Measurements from ENCODE around the gene LRP5.
A peak's percentile ranks its signal among the peaks of the same experiment; 100 is the strongest.

Gene LRP5

DNA sequence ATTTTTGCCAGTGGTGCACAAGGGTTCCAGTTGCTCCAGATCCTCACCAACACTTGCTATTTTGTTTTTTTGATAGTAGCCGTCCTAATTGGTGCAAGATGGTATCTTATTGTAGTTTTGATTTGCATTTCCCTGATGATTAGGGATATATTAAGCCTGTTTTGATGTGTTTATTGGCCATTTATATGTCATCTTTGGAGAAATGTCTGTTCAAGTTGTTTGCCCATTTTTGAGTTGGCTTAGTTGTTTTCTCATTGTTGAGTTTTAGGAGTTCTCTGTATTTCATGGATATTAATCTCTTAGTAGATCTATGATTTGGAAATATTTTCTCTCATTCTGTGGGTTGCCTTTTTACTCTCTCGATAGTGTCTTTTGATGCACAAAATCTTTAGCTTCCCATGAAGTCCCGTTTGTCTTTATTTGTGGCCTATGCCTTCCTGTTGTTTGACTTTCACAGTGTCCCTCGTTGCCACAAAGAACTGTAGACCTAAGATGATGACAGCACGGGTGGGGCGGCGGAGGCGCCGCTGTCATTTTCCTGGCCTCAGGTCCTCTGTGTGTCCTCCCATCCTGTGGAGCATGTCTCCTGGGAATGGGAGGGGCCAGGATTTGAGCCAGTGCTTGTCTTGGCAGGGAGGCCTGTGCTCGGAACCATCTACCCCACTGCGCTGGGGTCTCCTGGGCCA, 33.5 kb downstream of the LRP5 start:
- no peak overlapping the region for H3K9ac ChIP-seq (ENCODE audit: low read depth, low read length)
- 0 out of 2 replicates have a peak, but pooled peaks cover 4% of the 10 kb centered on the region for H3K36me3 ChIP-seq (ENCODE audit: insufficient read depth, low read length)
- no peaks in the 10 kb centered on the region for H3K27me3 ChIP-seq (ENCODE audit: insufficient read depth, low read length)
- 91% methylated on average over 11 of the region's 11 CpGs for WGBS
- H3K27ac ChIP-seq (ENCODE audit: low read depth, low read length), result no peak overlapping the region
- peaks cover 22% of the 10 kb centered on the region for H3K4me1 ChIP-seq (ENCODE audit: insufficient read depth, low read length)
- no peak overlapping the region for H3K4me3 ChIP-seq (ENCODE audit: low read length)
- H3K9me3 ChIP-seq (ENCODE audit: insufficient read depth, low read depth, low read length), result 0 out of 2 replicates have a peak, but pooled peaks cover 3% of the 10 kb centered on the region

DNA sequence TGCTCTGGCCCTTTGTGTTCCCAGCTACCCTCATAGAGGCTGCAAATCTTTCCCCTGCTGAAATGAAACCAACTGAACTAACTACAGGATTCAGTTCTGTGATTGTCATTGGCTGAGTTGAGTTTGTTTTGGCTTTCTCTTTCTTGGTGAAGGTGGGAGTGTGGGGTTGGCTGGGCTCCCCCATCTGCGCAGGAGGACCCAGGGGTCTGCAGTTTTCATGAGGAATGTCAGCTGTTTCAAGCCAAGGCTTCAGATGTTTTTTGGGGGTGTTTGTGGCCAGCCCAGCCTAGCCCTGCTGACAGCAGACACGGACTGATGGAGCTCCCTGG, 34.0 kb downstream of the LRP5 start:
- H3K4me3 ChIP-seq (ENCODE audit: low read length), result no peak overlapping the region
- H3K9me3 ChIP-seq (ENCODE audit: insufficient read depth, low read depth, low read length), result 0 out of 2 replicates have a peak, but pooled peaks cover 3% of the 10 kb centered on the region
- H3K27me3 ChIP-seq (ENCODE audit: insufficient read depth, low read length), result no peaks in the 10 kb centered on the region
- no peak overlapping the region for H3K9ac ChIP-seq (ENCODE audit: low read depth, low read length)
- no peak overlapping the region for H3K27ac ChIP-seq (ENCODE audit: low read depth, low read length)
- 0 out of 2 replicates have a peak, but pooled peaks cover 4% of the 10 kb centered on the region for H3K36me3 ChIP-seq (ENCODE audit: insufficient read depth, low read length)
- peaks cover 17% of the 10 kb centered on the region for H3K4me1 ChIP-seq (ENCODE audit: insufficient read depth, low read length)
- 96% methylated on average over 2 of the region's 2 CpGs for WGBS

- H3K36me3 ChIP-seq (ENCODE audit: insufficient read depth, low read length), result 0 out of 2 replicates have a peak, but pooled peaks cover 4% of the 10 kb centered on the region
- H3K27ac ChIP-seq (ENCODE audit: low read depth, low read length), result no peak overlapping the region
- H3K9me3 ChIP-seq (ENCODE audit: insufficient read depth, low read depth, low read length), result 0 out of 2 replicates have a peak, but pooled peaks cover 3% of the 10 kb centered on the region
- H3K4me3 ChIP-seq (ENCODE audit: low read length), result no peak overlapping the region
- H3K27me3 ChIP-seq (ENCODE audit: insufficient read depth, low read length), result no peaks in the 10 kb centered on the region
- H3K4me1 ChIP-seq (ENCODE audit: insufficient read depth, low read length), result peaks cover 8% of the 10 kb centered on the region
- H3K9ac ChIP-seq (ENCODE audit: low read depth, low read length), result no peak overlapping the region
- 93% methylated on average over 8 of the region's 8 CpGs for WGBS
Measured at GRCh38 chr11:68347345-68347744, 35.0 kb downstream of the LRP5 start.

- Histone ChIP-seq H3K4me3 (ENCODE audit: low read length) (no peak overlapping the region), H3K4me1 (ENCODE audit: insufficient read depth, low read length) (peaks cover 5% of the 10 kb centered on the region; the same call in 1 of the 2 replicates), H3K27ac (ENCODE audit: low read depth, low read length) (no peak overlapping the region), H3K27me3 (ENCODE audit: insufficient read depth, low read length) (no peaks in the 10 kb centered on the region), H3K9ac (ENCODE audit: low read depth, low read length) (no peak overlapping the region), H3K9me3 (ENCODE audit: insufficient read depth, low read depth, low read length) (0 out of 2 replicates have a peak, but pooled peaks cover 3% of the 10 kb centered on the region), H3K36me3 (ENCODE audit: insufficient read depth, low read length) (0 out of 2 replicates have a peak, but pooled peaks cover 4% of the 10 kb centered on the region)
- WGBS, result 96% methylated on average over 32 of the region's 32 CpGs
Measured at GRCh38 chr11:68347841-68348240, 35.5 kb downstream of the LRP5 start.

- no peak overlapping the region for H3K4me3 ChIP-seq (ENCODE audit: low read length)
- H3K36me3 ChIP-seq (ENCODE audit: insufficient read depth, low read length), result 0 out of 2 replicates have a peak, but pooled peaks cover 4% of the 10 kb centered on the region
- H3K27ac ChIP-seq (ENCODE audit: low read depth, low read length), result no peak overlapping the region
- H3K27me3 ChIP-seq (ENCODE audit: insufficient read depth, low read length), result no peaks in the 10 kb centered on the region
- WGBS, result 94% methylated on average over 15 of the region's 15 CpGs
- H3K4me1 ChIP-seq (ENCODE audit: insufficient read depth, low read length), result 0 out of 2 replicates have a peak, but pooled peaks cover 6% of the 10 kb centered on the region
- H3K9ac ChIP-seq (ENCODE audit: low read depth, low read length), result no peak overlapping the region
- 0 out of 2 replicates have a peak, but pooled peaks cover 3% of the 10 kb centered on the region for H3K9me3 ChIP-seq (ENCODE audit: insufficient read depth, low read depth, low read length)
Measured at GRCh38 chr11:68349461-68350249, 37.3 kb downstream of the LRP5 start.

GRCh38 chr11:68350759-68351449, 38.5 kb downstream of the LRP5 start:
- H3K4me1 ChIP-seq (ENCODE audit: insufficient read depth, low read length), result 0 out of 2 replicates have a peak, but pooled peaks cover 6% of the 10 kb centered on the region
- H3K27me3 ChIP-seq (ENCODE audit: insufficient read depth, low read length), result no peaks in the 10 kb centered on the region
- H3K36me3 ChIP-seq (ENCODE audit: insufficient read depth, low read length), result 0 out of 2 replicates have a peak, but pooled peaks cover 4% of the 10 kb centered on the region
- WGBS, result 94% methylated on average over 28 of the region's 28 CpGs
- H3K9ac ChIP-seq (ENCODE audit: low read depth, low read length), result no peak overlapping the region
- H3K4me3 ChIP-seq (ENCODE audit: low read length), result no peak overlapping the region
- H3K27ac ChIP-seq (ENCODE audit: low read depth, low read length), result no peak overlapping the region
- no peaks in the 10 kb centered on the region for H3K9me3 ChIP-seq (ENCODE audit: insufficient read depth, low read depth, low read length)

GRCh38 chr11:68351450-68352275, 39.3 kb downstream of the LRP5 start:
- H3K4me3 ChIP-seq (ENCODE audit: low read length), result no peak overlapping the region
- H3K4me1 ChIP-seq (ENCODE audit: insufficient read depth, low read length), result 0 out of 2 replicates have a peak, but pooled peaks cover 6% of the 10 kb centered on the region
- no peaks in the 10 kb centered on the region for H3K9me3 ChIP-seq (ENCODE audit: insufficient read depth, low read depth, low read length)
- WGBS, result 92% methylated on average over 32 of the region's 32 CpGs
- no peak overlapping the region for H3K9ac ChIP-seq (ENCODE audit: low read depth, low read length)
- no peak overlapping the region for H3K27ac ChIP-seq (ENCODE audit: low read depth, low read length)
- 0 out of 2 replicates have a peak, but pooled peaks cover 4% of the 10 kb centered on the region for H3K36me3 ChIP-seq (ENCODE audit: insufficient read depth, low read length)
- no peaks in the 10 kb centered on the region for H3K27me3 ChIP-seq (ENCODE audit: insufficient read depth, low read length)

DNA sequence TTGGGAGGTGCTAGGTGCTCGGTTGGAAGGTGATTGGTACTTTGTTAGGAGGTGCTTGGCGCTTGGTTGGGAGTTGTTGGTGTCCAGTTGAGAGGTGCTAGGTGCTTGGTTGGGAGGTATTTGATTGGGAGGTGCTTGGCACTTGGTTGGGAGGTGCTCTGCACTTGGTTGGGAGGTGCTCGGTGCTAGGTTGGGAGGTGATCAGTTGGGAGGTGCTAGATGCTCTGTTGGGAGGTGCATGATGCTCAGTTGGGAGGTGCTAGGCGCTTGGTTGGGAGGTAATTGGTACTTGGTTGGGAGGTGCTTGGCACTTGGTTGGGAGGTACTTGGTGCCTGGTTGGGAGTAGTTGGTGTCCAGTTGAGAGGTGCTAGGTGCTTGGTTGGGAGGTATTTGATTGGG, 40.2 kb downstream of the LRP5 start:
- Histone ChIP-seq H3K4me1 (ENCODE audit: insufficient read depth, low read length) (0 out of 2 replicates have a peak, but pooled peaks cover 6% of the 10 kb centered on the region), H3K9me3 (ENCODE audit: insufficient read depth, low read depth, low read length) (no peaks in the 10 kb centered on the region), H3K36me3 (ENCODE audit: insufficient read depth, low read length) (peaks cover 5% of the 10 kb centered on the region), H3K27ac (ENCODE audit: low read depth, low read length) (no peak overlapping the region), H3K27me3 (ENCODE audit: insufficient read depth, low read length) (no peaks in the 10 kb centered on the region), H3K4me3 (ENCODE audit: low read length) (no peak overlapping the region), H3K9ac (ENCODE audit: low read depth, low read length) (no peak overlapping the region)
- 93% methylated on average over 4 of the region's 4 CpGs for WGBS

DNA sequence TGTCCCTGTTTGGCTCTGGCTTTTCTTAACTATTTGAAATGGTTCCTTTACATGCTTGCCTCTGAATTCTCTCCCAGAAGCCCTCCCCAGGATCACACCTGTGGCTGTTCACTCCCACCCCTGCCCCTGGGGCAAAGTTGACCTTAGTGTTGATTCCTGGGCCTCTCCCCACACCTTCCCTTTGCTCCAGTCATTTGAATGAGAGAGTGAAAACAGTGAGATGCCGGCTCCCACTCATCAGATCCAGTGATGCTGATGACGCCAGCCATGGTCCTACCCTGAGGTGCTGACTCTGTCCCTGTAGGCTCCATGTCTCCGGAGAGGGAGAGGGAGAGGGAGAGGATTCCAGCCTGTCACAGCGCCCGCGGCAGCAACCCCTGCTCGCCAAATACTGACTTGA, 40.7 kb downstream of the LRP5 start:
- WGBS, result 86% methylated on average over 7 of the region's 7 CpGs
- Histone ChIP-seq H3K27me3 (ENCODE audit: insufficient read depth, low read length) (no peaks in the 10 kb centered on the region), H3K4me3 (ENCODE audit: low read length) (no peak overlapping the region), H3K4me1 (ENCODE audit: insufficient read depth, low read length) (0 out of 2 replicates have a peak, but pooled peaks cover 6% of the 10 kb centered on the region), H3K27ac (ENCODE audit: low read depth, low read length) (no peak overlapping the region), H3K9me3 (ENCODE audit: insufficient read depth, low read depth, low read length) (no peaks in the 10 kb centered on the region), H3K36me3 (ENCODE audit: insufficient read depth, low read length) (peaks cover 9% of the 10 kb centered on the region), H3K9ac (ENCODE audit: low read depth, low read length) (no peak overlapping the region)

DNA sequence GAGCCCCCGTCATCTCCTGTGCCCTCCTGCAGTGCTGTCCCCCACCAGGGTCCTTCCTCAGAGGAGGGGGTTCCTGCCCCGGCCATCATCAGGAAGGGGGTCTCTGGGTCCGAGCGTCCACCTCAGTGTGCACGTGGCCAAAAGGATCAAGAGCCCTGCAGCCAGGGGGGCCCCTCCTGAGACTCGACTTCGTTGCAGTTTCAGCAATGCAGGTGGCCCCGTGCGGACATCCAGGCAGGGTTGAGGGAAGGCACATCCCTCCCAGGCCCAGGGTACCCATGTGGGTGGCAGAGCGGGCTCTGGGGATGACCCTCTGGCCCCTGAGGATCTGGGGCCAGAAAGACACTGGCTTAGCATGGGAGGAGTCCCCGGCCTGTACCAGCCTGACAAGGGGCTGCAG, 41.3 kb downstream of the LRP5 start:
- 77% methylated on average over 11 of the region's 11 CpGs for WGBS
- H3K36me3 ChIP-seq (ENCODE audit: insufficient read depth, low read length), result peaks cover 13% of the 10 kb centered on the region
- H3K9ac ChIP-seq (ENCODE audit: low read depth, low read length), result no peak overlapping the region
- no peaks in the 10 kb centered on the region for H3K27me3 ChIP-seq (ENCODE audit: insufficient read depth, low read length)
- no peaks in the 10 kb centered on the region for H3K9me3 ChIP-seq (ENCODE audit: insufficient read depth, low read depth, low read length)
- no peak overlapping the region for H3K4me3 ChIP-seq (ENCODE audit: low read length)
- H3K4me1 ChIP-seq (ENCODE audit: insufficient read depth, low read length), result 0 out of 2 replicates have a peak, but pooled peaks cover 6% of the 10 kb centered on the region
- peak overlapping the region; percentile 29; the same call in 1 of the 2 replicates for H3K27ac ChIP-seq (ENCODE audit: low read depth, low read length)
